ENCODE results near the gene KRTAP20-2. TPM values are rescaled to one million over a fixed set of nuclear protein-coding genes. Genes with fewer than 3 reads are reported as not detected.

KRTAP20-2 gene
- total RNA-seq, 1 donor from 2014 or later, result not detected

DNA sequence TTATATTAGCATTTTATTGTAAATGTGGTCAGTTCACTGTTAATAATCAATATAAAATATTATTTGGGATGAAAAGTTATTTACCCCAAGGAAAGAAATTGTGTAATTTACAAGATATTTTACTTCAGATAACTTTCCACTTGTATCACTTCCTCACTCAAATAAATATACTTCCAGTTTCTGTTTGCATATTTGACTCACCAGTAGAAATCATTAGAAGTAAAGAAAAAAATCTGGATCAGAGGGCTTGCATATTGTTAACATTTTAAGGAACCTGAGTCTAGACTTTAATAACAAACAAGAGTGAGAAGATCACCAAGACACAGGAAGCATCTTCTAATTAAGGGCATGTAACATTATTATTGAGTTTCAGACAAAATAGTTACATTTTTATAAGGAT lies 14.9 kb upstream of the KRTAP20-2 start:
- Histone ChIP-seq H3K27me3 (no peaks in the 10 kb centered on the region), H3K4me1 (no peaks in the 10 kb centered on the region), H3K27ac (no peak overlapping the region), H3K9me3 (no peaks in the 10 kb centered on the region), H3K36me3 (no peaks in the 10 kb centered on the region), H3K4me3 (no peak overlapping the region)
- intact Hi-C loops (cut with DNase I), result no loop called here
- no peak for DNase-seq (ENCODE audit: extremely low spot score in 2 of 2)
- TF ChIP-seq POLR2A (IDR thresholded peaks at IDR 0.05) (no peak), POLR2AphosphoS5 (IDR thresholded peaks at IDR 0.05; ENCODE audit: insufficient read depth in 1 of 2, low read depth in 1 of 2) (no peak)
- TF ChIP-seq, protein P1, sequence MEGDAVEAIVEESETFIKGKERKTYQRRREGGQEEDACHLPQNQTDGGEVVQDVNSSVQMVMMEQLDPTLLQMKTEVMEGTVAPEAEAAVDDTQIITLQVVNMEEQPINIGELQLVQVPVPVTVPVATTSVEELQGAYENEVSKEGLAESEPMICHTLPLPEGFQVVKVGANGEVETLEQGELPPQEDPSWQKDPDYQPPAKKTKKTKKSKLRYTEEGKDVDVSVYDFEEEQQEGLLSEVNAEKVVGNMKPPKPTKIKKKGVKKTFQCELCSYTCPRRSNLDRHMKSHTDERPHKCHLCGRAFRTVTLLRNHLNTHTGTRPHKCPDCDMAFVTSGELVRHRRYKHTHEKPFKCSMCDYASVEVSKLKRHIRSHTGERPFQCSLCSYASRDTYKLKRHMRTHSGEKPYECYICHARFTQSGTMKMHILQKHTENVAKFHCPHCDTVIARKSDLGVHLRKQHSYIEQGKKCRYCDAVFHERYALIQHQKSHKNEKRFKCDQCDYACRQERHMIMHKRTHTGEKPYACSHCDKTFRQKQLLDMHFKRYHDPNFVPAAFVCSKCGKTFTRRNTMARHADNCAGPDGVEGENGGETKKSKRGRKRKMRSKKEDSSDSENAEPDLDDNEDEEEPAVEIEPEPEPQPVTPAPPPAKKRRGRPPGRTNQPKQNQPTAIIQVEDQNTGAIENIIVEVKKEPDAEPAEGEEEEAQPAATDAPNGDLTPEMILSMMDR (IDR thresholded peaks at IDR 0.05), result no peak

DNA sequence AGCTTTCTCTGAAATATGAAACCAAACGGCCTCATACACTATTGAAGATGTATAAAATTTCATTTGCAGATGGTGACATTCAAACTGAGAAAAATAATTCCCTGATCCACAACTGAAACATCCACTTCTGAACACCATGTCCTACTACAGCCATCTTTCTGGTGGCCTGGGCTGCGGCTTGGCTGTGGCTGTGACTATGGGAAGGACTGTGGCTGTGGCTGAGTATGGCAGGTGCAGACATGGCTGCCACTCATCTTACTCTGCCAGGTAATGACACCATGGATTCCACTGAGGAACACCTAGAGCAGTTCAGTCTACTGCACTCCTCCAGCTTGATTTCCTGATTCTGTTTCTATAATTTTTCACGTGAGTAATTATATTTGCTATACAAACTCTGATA lies 14.5 kb upstream of the KRTAP20-2 start, which contains the start of gene KRTAP20-4:
KRTAP20-4 (plus strand) TSS at position 106 of the 400 bp plus-strand sequence.
- Histone ChIP-seq H3K4me1 (no peaks in the 10 kb centered on the region), H3K36me3 (no peaks in the 10 kb centered on the region), H3K4me3 (no peak within 1 kb of the TSS), H3K9me3 (no peaks in the 10 kb centered on the region), H3K27me3 (no peaks in the 10 kb centered on the region), H3K27ac (no peak within 1 kb of the TSS)
- intact Hi-C loops (cut with DNase I), result no loop called here
- TF ChIP-seq POLR2AphosphoS5 (IDR thresholded peaks at IDR 0.05; ENCODE audit: insufficient read depth in 1 of 2, low read depth in 1 of 2) (no peak), POLR2A (IDR thresholded peaks at IDR 0.05) (no peak)
- TF ChIP-seq, protein P1 (IDR thresholded peaks at IDR 0.05), result no peak
- DNase-seq (ENCODE audit: extremely low spot score in 2 of 2), result no peak

DNA sequence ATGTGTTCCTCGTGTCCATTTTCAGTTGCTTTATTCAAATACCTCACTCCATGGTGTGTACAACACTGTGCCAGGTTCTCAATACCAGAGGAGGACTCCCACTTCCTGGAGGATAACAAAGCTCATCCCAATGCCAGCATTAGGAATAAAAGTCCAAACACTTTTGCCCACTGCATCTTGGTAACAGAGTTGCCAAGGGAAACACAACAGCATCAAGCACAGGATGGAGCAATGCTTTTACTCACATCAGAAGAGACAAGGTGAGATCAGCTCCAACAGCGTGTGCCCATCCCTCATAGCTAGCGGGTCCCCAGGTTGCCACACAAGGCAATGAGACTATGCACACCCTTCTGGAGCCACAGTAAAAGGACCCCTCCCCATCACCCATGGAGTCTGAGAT lies 11.6 kb upstream of the KRTAP20-2 start:
- no peaks in the 10 kb centered on the region for H3K9me3 ChIP-seq
- no peaks in the 10 kb centered on the region for H3K36me3 ChIP-seq
- H3K4me3 ChIP-seq, result no peak overlapping the region
- no peaks in the 10 kb centered on the region for H3K27me3 ChIP-seq
- intact Hi-C loops (cut with DNase I), result no loop called here
- no peaks in the 10 kb centered on the region for H3K4me1 ChIP-seq
- no peak for TF ChIP-seq POLR2AphosphoS5 (IDR thresholded peaks at IDR 0.05; ENCODE audit: insufficient read depth in 1 of 2, low read depth in 1 of 2)
- TF ChIP-seq, protein P1 (IDR thresholded peaks at IDR 0.05), result no peak
- TF ChIP-seq POLR2A (IDR thresholded peaks at IDR 0.05), result no peak
- H3K27ac ChIP-seq, result no peak overlapping the region
- no peak for DNase-seq (ENCODE audit: extremely low spot score in 2 of 2)

DNA sequence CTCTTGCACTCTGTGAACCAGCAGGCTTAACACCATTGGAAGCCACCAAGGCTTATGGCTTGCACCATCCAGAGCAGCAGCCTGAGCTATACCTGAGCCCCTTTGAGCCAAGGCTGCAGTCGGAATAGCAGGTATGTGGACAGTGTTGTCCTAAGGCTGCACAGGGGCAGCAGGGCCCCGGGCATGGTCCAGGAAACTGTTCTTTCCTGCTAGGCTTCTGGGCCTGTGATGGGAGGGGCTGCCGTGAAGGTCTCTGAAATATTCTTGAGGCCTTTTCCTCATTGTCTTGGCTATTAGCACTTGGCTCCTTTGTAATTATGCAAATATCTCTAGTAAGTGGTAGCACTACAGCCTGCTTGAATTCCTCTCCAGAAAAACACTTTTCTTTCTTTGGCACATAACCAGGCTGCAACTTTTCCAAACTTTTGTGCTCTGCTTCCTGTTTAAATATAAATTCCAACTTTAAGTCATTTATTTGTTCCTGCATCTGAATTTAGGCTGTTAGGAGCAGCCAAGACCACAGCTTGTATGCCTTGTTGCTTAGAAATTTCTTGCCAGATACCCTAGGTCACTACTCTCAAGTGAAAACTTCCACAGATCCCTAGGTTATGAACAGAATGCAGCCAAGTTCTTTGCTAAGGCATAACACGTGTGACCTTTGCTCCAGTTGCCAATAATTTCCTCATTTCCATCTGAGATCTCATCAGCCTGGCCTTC lies 9.4 kb upstream of the KRTAP20-2 start:
- TF ChIP-seq, protein P1 (IDR thresholded peaks at IDR 0.05), result no peak
- TF ChIP-seq POLR2AphosphoS5 (IDR thresholded peaks at IDR 0.05; ENCODE audit: insufficient read depth in 1 of 2, low read depth in 1 of 2) (no peak), POLR2A (IDR thresholded peaks at IDR 0.05) (no peak)
- H3K27ac ChIP-seq, result no peak overlapping the region

DNA sequence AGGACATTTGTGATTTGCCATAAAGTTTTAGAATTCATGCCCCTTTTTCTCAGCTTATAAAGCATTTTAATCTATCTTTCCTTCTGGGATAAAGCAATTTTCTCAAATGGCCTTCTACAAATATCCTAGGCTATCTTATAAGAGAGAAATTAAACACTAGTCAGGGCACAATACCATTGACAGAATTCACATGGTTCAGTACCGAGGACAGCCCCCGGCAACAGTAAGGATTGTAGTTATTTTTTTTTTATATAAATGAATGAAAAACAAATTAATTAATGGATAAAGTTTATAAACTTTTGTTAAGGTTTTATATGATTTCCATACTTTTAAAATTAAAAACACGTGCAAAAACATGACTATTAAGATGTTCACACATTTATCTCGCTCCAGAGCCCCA lies 6.9 kb upstream of the KRTAP20-2 start:
- intact Hi-C loops (cut with DNase I), result no loop called here
- no peaks in the 10 kb centered on the region for H3K27me3 ChIP-seq
- no peak for DNase-seq (ENCODE audit: extremely low spot score in 2 of 2)

More for the DNA sequence above, 9.4 kb upstream of the KRTAP20-2 start:
- no peaks in the 10 kb centered on the region for H3K36me3 ChIP-seq
- no peaks in the 10 kb centered on the region for H3K9me3 ChIP-seq
- intact Hi-C loops (cut with DNase I), result no loop called here
- H3K4me1 ChIP-seq, result no peaks in the 10 kb centered on the region
- no peak overlapping the region for H3K4me3 ChIP-seq
- no peak for DNase-seq (ENCODE audit: extremely low spot score in 2 of 2)
- no peaks in the 10 kb centered on the region for H3K27me3 ChIP-seq

More for the DNA sequence above, 6.9 kb upstream of the KRTAP20-2 start:
- Histone ChIP-seq H3K9me3 (no peaks in the 10 kb centered on the region), H3K4me3 (no peak overlapping the region), H3K4me1 (no peaks in the 10 kb centered on the region), H3K36me3 (no peaks in the 10 kb centered on the region), H3K27ac (no peak overlapping the region)
- TF ChIP-seq POLR2AphosphoS5 (IDR thresholded peaks at IDR 0.05; ENCODE audit: insufficient read depth in 1 of 2, low read depth in 1 of 2), result no peak
- TF ChIP-seq, protein P1 (IDR thresholded peaks at IDR 0.05), result no peak
- TF ChIP-seq POLR2A (IDR thresholded peaks at IDR 0.05), result no peak
